K562 (cell line): ENCODE measurements around the gene ACTR5. TPM values are rescaled to one million over a fixed set of nuclear protein-coding genes. Genes with fewer than 3 reads are reported as not detected.

Experiments
- ATAC-seq: fragments of 200-7000 bp; cut with Tn5 transposase; 3 replicates; pipeline ENCODE4 v1.9.1; 2020; ENCODE audit warnings: moderate library complexity
- BruUV-seq: library from RNA; stranded (reverse); fragments of 400-500 nt; replicated peaks from 2 replicates; lab custom pipeline; 2021; lab: Mats Ljungman, UMichigan
- CTCF ChIA-PET: fragments of 300-600 bp; formaldehyde crosslinking; extraction: SDS; loops from one replicate; lab custom pipeline; 2021; ENCODE audit warnings: low intra/inter-chr PET ratio; lab: Yijun Ruan, JAX
- POLR2A ChIA-PET: fragments of 300-600, 350-650 bp; sonication (Branson Sonifier 250); formaldehyde crosslinking; extraction: SDS; loops from one replicate; lab custom pipeline; 2021; ENCODE audit warnings: antibody characterized with exemption, inconsistent platforms; lab: Yijun Ruan, JAX
- DNase-seq, 4 experiments: peaks; one replicate each; pipeline versions ENCODE4 v3.0.0 to v3.0.0-alpha.2; 2011 to 2018; ENCODE audit warnings: low spot score in 3 of 4, mixed read lengths in 3 of 4; ENCODE audit errors: extremely low read depth in 1 of 4
- FAIRE-seq: peaks from 2 replicates; lab custom pipeline; 2011; peaks lifted over from hg19 to GRCh38; lab: Jason Lieb, UNC
- H2AFZ ChIP-seq: 2 replicates; pipeline ENCODE4 v1.6.0; 2011; ENCODE audit warnings: low read depth, low read length, control low read depth, inconsistent platforms
- H3K27ac ChIP-seq: fragments of 200-600 bp; 3 replicates; pipeline ENCODE4 v1.8.0; 2011; ENCODE audit warnings: low read depth, mild to moderate bottlenecking, control low read depth, inconsistent platforms, low read length, moderate library complexity, mixed read lengths; ENCODE audit errors: extremely low read depth
- H3K27me3 ChIP-seq, 2 experiments: fragments of 300-600 bp in 1 of 2; 2 replicates in 1 of 2; 3 replicates in 1 of 2; pipeline versions ENCODE4 v1.6.0 to v1.8.0; 2011; ENCODE audit warnings: inconsistent platforms in 2 of 2, low read length in 2 of 2, mild to moderate bottlenecking in 1 of 2, mixed read lengths in 1 of 2, moderate library complexity in 1 of 2; ENCODE audit not compliant: control insufficient read depth in 2 of 2, insufficient read depth in 2 of 2
- H3K36me3 ChIP-seq: fragments of 300-600 bp; 3 replicates; pipeline ENCODE4 v1.8.0; 2011; ENCODE audit warnings: mild to moderate bottlenecking, low read length, inconsistent platforms; ENCODE audit not compliant: control insufficient read depth, insufficient read depth
- H3K4me1 ChIP-seq, 2 experiments: fragments of 200-600 bp in 1 of 2; replicated peaks in 1 of 2; 2 replicates in 1 of 2; 3 replicates in 1 of 2; pipeline versions ENCODE4 v1.5.1 to v1.8.0; 2011; ENCODE audit warnings: inconsistent platforms in 2 of 2, low read length in 2 of 2, mild to moderate bottlenecking in 1 of 2, mixed read lengths in 1 of 2, moderate library complexity in 1 of 2; ENCODE audit not compliant: control insufficient read depth in 2 of 2, insufficient read depth in 2 of 2
- H3K4me2 ChIP-seq: 2 replicates; pipeline ENCODE4 v1.6.1; 2011; ENCODE audit warnings: low read length, control low read depth, inconsistent platforms, mixed read lengths; ENCODE audit not compliant: insufficient read depth
- H3K4me3 ChIP-seq: fragments of 200-600 bp; sonication (generic), shearing (Covaris generic); 2 replicates; pipeline ENCODE4 v1.5.1; 2016; ENCODE audit warnings: control low read depth, inconsistent platforms
- H3K79me2 ChIP-seq: fragments of 200-600 bp; 3 replicates; pipeline ENCODE4 v1.8.0; 2011; ENCODE audit warnings: low read length, inconsistent platforms; ENCODE audit not compliant: control insufficient read depth, insufficient read depth
- H3K9ac ChIP-seq, 2 experiments: 2 replicates each; pipeline versions ENCODE4 v1.6.0 to v1.6.1; 2011; ENCODE audit warnings: low read depth in 2 of 2, low read length in 2 of 2, control low read depth in 1 of 2, inconsistent platforms in 1 of 2, mild to moderate bottlenecking in 1 of 2, mixed read lengths in 1 of 2; ENCODE audit not compliant: insufficient read depth in 1 of 2
- H3K9me1 ChIP-seq: one replicate; pipeline ENCODE4 v1.6.0; 2011; ENCODE audit warnings: inconsistent platforms, mild to moderate bottlenecking, low read length, moderate library complexity; ENCODE audit not compliant: control insufficient read depth, insufficient read depth
- H3K9me3 ChIP-seq: replicated peaks from 2 replicates; pipeline ENCODE4 v1.5.1; 2011; ENCODE audit warnings: low read depth, low read length, inconsistent platforms; ENCODE audit not compliant: control insufficient read depth, insufficient read depth
- H4K20me1 ChIP-seq: replicated peaks from 2 replicates; pipeline ENCODE4 v1.6.1; 2011; ENCODE audit warnings: low read length, inconsistent platforms, mixed read lengths; ENCODE audit not compliant: control insufficient read depth, insufficient read depth
- BCL6 ChIP-seq: fragments of 250-450 bp; sonication (Bioruptor Pico); IDR thresholded peaks from 2 replicates; pipeline ENCODE4 v1.4.0; 2020
- CEBPB ChIP-seq: fragments of 450-650 bp; IDR thresholded peaks from 2 replicates; pipeline ENCODE4 v1.6.1; 2016; ENCODE audit warnings: missing genetic modification characterization, missing compliant biosample characterization
- ELF4 ChIP-seq: fragments of 450-650 bp; formaldehyde crosslinking; IDR thresholded peaks from 2 replicates; pipeline ENCODE4 v1.4.0; 2022; ENCODE audit warnings: missing genetic modification characterization
- FOSL1 ChIP-seq: fragments of 200-800 bp; sonication (Bioruptor generic); conservative IDR thresholded peaks from 2 replicates; pipeline ENCODE4 v1.6.1; 2016; ENCODE audit warnings: missing genetic modification characterization, missing compliant biosample characterization
- GABPB1 ChIP-seq: sonication (generic); formaldehyde crosslinking; IDR thresholded peaks from 2 replicates; pipeline ENCODE4 v1.8.0; 2022; ENCODE audit warnings: mild to moderate bottlenecking, missing genetic modification reagents
- HNRNPH1 ChIP-seq: fragments of 200-400 bp; formaldehyde crosslinking; optimal IDR thresholded peaks from 2 replicates; pipeline ENCODE3; 2017; ENCODE audit warnings: low read depth, mild to moderate bottlenecking, low read length, moderate library complexity
- ZNF174 ChIP-seq: fragments of 250-450 bp; sonication (Bioruptor Pico); IDR thresholded peaks from 2 replicates; pipeline ENCODE4 v1.4.0; 2020; ENCODE audit warnings: mild to moderate bottlenecking
- WGBS: fragments of 100-300 bp; shearing (Covaris generic); methylation state at CpG from one replicate; pipeline ENCODE4 v1.1.6; 2016; ENCODE audit warnings: low coverage, mixed read lengths; ENCODE audit not compliant: insufficient coverage; ENCODE audit errors: missing lambda C conversion rate; 5-methylcytosine and 5-hydroxymethylcytosine counted together
- in situ Hi-C: fragments of 300-500 bp; cut with MboI; formaldehyde crosslinking; loops from 4 replicates; pipeline ENCODE4 v1.15.0; 2018; ENCODE audit warnings: inconsistent platforms, mixed read lengths
- intact Hi-C: fragments of 100-400 bp; cut with micrococcal nuclease; formaldehyde crosslinking; loops from 2 replicates; pipeline ENCODE4 v1.14.2; 2022
- polyA plus RNA-seq, 8 experiments: library from polyadenylated mRNA; depleted of rRNA in 4 of 8; stranded (reverse) in 5 of 8; unstranded in 3 of 8; fragments of >200 nt; fragmentation: Nextera tagmentation in 2 of 8; fragmentation: Illumina TruSeq in 1 of 8; extraction: Ambion mirVana in 2 of 8; extraction: Trizol in 1 of 8; gene quantifications; 2 replicates each; pipeline versions ENCODE4 v1.2.1 to v1.2.3, GENCODE V29; 2011 to 2014; ENCODE audit warnings: inconsistent platforms in 1 of 8, missing spikeins in 1 of 8
- total RNA-seq, 7 experiments: library from RNA; depleted of rRNA in 6 of 7; stranded (reverse); fragments of >200 nt in 6 of 7; fragmentation: Illumina TruSeq in 2 of 7; extraction: Trizol in 2 of 7; gene quantifications; 2 replicates each; pipeline versions ENCODE4 v1.2.1 to v1.2.3, GENCODE V29; 2011 to 2021; ENCODE audit warnings: low replicate concordance in 1 of 7
- TF ChIP-seq, protein P1 (sequence below): sonication (generic); formaldehyde crosslinking; IDR thresholded peaks from 2 replicates; pipeline ENCODE4 v1.8.0; 2023; ENCODE audit warnings: mild to moderate bottlenecking, missing genetic modification reagents
- TF ChIP-seq, protein P2 (sequence below): fragments of 450-650 bp; IDR thresholded peaks from 2 replicates; pipeline ENCODE4 v1.6.1; 2016; ENCODE audit warnings: borderline replicate concordance
- TF ChIP-seq, protein P3 (sequence below), 2 experiments: IDR thresholded peaks; 2 replicates each; pipeline ENCODE4 v1.6.1; 2011; ENCODE audit warnings: borderline replicate concordance in 1 of 2, control low read depth in 1 of 2, low read depth in 1 of 2, low read length in 1 of 2, mild to moderate bottlenecking in 1 of 2, mixed read lengths in 1 of 2, moderate library complexity in 1 of 2; ENCODE audit not compliant: insufficient read depth in 1 of 2, insufficient read length in 1 of 2, poor library complexity in 1 of 2, severe bottlenecking in 1 of 2; ENCODE audit errors: extremely low read depth in 1 of 2
- TF ChIP-seq, protein P4 (sequence below): fragments of 450-650 bp; formaldehyde crosslinking; IDR thresholded peaks from 2 replicates; pipeline ENCODE4 v1.4.0; 2020; ENCODE audit warnings: mild to moderate bottlenecking, moderate library complexity

ACTR5 gene
- total and polyA plus RNA-seq, 9 of the 15 experiments (the other 6 are each of a cell fraction or from before 2014, with no cell fraction given), result 0.93 to 18.8 (median 12.9) TPM

DNA sequence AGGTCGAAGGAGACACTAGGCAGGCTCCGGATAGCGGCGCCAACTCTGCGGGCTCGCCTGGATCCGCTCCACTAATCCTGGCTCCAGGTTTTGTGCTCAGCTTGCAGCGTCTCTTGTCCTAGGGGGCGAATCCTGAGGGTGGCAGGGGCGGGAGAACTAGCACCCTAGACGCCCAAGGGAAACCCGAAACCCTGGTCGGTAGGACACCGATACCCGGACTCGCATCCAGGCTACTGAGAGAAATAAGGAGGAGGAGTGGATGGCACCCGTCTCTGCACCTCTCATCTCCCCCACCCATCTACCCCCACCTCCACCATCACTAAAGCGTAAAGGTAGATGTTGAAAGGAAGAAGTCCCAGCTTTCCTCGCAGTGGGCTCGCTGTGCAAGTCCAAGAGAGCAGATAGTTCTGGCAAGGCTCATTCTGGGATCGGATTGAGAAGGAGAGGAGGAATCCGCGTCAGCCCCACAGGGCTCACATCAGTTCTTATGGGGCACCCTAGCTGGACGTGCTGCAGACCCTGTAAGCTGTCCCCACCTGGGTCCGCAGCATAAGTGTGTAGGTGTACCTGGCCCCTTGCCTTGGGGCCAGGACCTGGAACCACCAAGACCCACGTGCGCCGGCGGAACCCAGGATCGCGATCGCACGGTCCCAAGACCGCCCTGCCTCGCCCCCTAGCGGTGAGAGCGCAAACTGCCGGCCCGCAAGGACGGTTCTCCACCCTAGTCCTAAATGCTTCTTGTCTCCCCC, 17.1 kb upstream of the ACTR5 start:
- Histone ChIP-seq H3K9ac (peak overlapping the region; percentile 15 to 86; a peak in 3 of 4 replicates), H3K36me3 (no peaks in the 10 kb centered on the region), H3K27me3 (peaks cover 22 to 60% of the 10 kb centered on the region in 2 experiments), H3K4me3 (peak overlapping the region; percentile 37), H3K4me2 (peak overlapping the region; percentile 92), H3K27ac (no peak overlapping the region), H4K20me1 (no peaks in the 10 kb centered on the region), H3K9me1 (no peaks in the 10 kb centered on the region), H3K4me1 (peaks cover 8 to 32% of the 10 kb centered on the region in 2 experiments; a peak in 4 of 5 replicates), H2AFZ (peak overlapping the region; percentile 94), H3K9me3 (no peaks in the 10 kb centered on the region), H3K79me2 (no peaks in the 10 kb centered on the region)
- in situ Hi-C loops, result loop anchor here (5.0 kb wide), 1 partner anchor 84 kb away; no protein-coding TSS in a partner anchor
- 1% methylated on average over 38 of the region's 40 CpGs for WGBS
- peak; percentile 93 for ATAC-seq
- peak; percentile 83 for FAIRE-seq
- POLR2A ChIA-PET, result interaction anchor here (1.0 kb wide), 1 partner anchor 14 kb away, joined by 3 read pairs; no protein-coding TSS in a partner anchor
- DNase-seq, result peak; percentile 83 to 92 (median 89)
- CTCF ChIA-PET, result interaction anchor here (0.6 to 3.9 kb wide), 4 partner anchors 18 to 198 kb away, joined by 3 to 22 read pairs (median 6); no protein-coding TSS in a partner anchor
- BruUV-seq, result no TSS peak
- intact Hi-C loops, result loop anchor here (2.0 kb wide), 1 partner anchor 20 kb away; no protein-coding TSS in a partner anchor
- TF ChIP-seq, protein P1, sequence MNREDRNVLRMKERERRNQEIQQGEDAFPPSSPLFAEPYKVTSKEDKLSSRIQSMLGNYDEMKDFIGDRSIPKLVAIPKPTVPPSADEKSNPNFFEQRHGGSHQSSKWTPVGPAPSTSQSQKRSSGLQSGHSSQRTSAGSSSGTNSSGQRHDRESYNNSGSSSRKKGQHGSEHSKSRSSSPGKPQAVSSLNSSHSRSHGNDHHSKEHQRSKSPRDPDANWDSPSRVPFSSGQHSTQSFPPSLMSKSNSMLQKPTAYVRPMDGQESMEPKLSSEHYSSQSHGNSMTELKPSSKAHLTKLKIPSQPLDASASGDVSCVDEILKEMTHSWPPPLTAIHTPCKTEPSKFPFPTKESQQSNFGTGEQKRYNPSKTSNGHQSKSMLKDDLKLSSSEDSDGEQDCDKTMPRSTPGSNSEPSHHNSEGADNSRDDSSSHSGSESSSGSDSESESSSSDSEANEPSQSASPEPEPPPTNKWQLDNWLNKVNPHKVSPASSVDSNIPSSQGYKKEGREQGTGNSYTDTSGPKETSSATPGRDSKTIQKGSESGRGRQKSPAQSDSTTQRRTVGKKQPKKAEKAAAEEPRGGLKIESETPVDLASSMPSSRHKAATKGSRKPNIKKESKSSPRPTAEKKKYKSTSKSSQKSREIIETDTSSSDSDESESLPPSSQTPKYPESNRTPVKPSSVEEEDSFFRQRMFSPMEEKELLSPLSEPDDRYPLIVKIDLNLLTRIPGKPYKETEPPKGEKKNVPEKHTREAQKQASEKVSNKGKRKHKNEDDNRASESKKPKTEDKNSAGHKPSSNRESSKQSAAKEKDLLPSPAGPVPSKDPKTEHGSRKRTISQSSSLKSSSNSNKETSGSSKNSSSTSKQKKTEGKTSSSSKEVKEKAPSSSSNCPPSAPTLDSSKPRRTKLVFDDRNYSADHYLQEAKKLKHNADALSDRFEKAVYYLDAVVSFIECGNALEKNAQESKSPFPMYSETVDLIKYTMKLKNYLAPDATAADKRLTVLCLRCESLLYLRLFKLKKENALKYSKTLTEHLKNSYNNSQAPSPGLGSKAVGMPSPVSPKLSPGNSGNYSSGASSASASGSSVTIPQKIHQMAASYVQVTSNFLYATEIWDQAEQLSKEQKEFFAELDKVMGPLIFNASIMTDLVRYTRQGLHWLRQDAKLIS (CRISPR knock-in tag), result no peak
- TF ChIP-seq, protein P2, sequence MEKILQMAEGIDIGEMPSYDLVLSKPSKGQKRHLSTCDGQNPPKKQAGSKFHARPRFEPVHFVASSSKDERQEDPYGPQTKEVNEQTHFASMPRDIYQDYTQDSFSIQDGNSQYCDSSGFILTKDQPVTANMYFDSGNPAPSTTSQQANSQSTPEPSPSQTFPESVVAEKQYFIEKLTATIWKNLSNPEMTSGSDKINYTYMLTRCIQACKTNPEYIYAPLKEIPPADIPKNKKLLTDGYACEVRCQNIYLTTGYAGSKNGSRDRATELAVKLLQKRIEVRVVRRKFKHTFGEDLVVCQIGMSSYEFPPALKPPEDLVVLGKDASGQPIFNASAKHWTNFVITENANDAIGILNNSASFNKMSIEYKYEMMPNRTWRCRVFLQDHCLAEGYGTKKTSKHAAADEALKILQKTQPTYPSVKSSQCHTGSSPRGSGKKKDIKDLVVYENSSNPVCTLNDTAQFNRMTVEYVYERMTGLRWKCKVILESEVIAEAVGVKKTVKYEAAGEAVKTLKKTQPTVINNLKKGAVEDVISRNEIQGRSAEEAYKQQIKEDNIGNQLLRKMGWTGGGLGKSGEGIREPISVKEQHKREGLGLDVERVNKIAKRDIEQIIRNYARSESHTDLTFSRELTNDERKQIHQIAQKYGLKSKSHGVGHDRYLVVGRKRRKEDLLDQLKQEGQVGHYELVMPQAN, result peak; percentile 56; the same call in 1 of the 2 replicates
- TF ChIP-seq ELF4 (CRISPR knock-in tag), result no peak
- TF ChIP-seq GABPB1 (CRISPR knock-in tag), result 0 out of 2 replicates have a peak, but pooled peaks have one; percentile 4
- no peak for TF ChIP-seq FOSL1
- TF ChIP-seq, protein P3, sequence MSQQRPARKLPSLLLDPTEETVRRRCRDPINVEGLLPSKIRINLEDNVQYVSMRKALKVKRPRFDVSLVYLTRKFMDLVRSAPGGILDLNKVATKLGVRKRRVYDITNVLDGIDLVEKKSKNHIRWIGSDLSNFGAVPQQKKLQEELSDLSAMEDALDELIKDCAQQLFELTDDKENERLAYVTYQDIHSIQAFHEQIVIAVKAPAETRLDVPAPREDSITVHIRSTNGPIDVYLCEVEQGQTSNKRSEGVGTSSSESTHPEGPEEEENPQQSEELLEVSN (IDR thresholded peaks at IDR 0.05; ENCODE audit: borderline replicate concordance in 1 of 2, extremely low read depth in 1 of 2, insufficient read depth in 1 of 2, insufficient read length in 1 of 2, low read depth in 1 of 2, low read length in 1 of 2, poor library complexity in 1 of 2, severe bottlenecking in 1 of 2), result peak; percentile 84
- no peak for TF ChIP-seq HNRNPH1
- TF ChIP-seq, protein P4, sequence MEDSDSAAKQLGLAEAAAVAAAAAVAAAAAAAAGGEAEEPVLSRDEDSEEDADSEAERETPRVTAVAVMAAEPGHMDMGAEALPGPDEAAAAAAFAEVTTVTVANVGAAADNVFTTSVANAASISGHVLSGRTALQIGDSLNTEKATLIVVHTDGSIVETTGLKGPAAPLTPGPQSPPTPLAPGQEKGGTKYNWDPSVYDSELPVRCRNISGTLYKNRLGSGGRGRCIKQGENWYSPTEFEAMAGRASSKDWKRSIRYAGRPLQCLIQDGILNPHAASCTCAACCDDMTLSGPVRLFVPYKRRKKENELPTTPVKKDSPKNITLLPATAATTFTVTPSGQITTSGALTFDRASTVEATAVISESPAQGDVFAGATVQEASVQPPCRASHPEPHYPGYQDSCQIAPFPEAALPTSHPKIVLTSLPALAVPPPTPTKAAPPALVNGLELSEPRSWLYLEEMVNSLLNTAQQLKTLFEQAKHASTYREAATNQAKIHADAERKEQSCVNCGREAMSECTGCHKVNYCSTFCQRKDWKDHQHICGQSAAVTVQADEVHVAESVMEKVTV (CRISPR knock-in tag), result 0 out of 2 replicates have a peak, but pooled peaks have one; percentile 24
- no peak for TF ChIP-seq BCL6
- TF ChIP-seq CEBPB (tag), result no peak
- no peak for TF ChIP-seq ZNF174
